ENCODE measurements around the gene ANKIB1. TPM values are rescaled to one million over a fixed set of nuclear protein-coding genes. Genes with fewer than 3 reads are reported as not detected.

Gene ANKIB1
- total RNA-seq, 1 experiment from 2014 or later: 83.8 TPM

- CTCF ChIA-PET: no interaction called here
- intact Hi-C loops (cut with micrococcal nuclease; ENCODE audit: unreplicated experiment): no loop called here
- Histone ChIP-seq H3K9me3 (ENCODE audit: control insufficient read depth, insufficient read depth, low read depth, low read length) (no peaks in the 10 kb centered on the region), H3K4me3 (ENCODE audit: low read depth in 2 of 2, low read length in 2 of 2) (no peak overlapping the region), H3K27ac (ENCODE audit: low read length) (no peak overlapping the region), H3K36me3 (ENCODE audit: control insufficient read depth, insufficient read depth, low read length) (peaks cover 5% of the 10 kb centered on the region; the same call in 1 of the 2 replicates), H3K4me1 (ENCODE audit: control insufficient read depth, insufficient read depth, low read length) (peaks cover 5% of the 10 kb centered on the region; the same call in 1 of the 2 replicates), H3K27me3 (ENCODE audit: control insufficient read depth, insufficient read depth, low read length) (no peaks in the 10 kb centered on the region)
- in situ Hi-C loops (cut with HindIII; ENCODE audit: low pct_unique_long_range_greater_than_20kb, low sequenced_read_pairs): no loop called here
- POLR2A ChIA-PET: interaction anchor here (0.6 kb wide), 1 partner anchor 11 kb away, joined by 6 read pairs; no protein-coding TSS in a partner anchor
- DNase-seq (ENCODE audit: low read depth, low spot score) (no peak), ATAC-seq (no peak)
- TF ChIP-seq TCF7L2 (IDR thresholded peaks at IDR 0.05; ENCODE audit: low read depth, low read length) (no peak), POLR2AphosphoS5 (IDR thresholded peaks at IDR 0.05; ENCODE audit: low read depth, low read length) (no peak), REST (IDR thresholded peaks at IDR 0.05; ENCODE audit: insufficient read depth in 1 of 2, low read depth in 2 of 2, low read length in 1 of 2) (no peak), CTCF (IDR thresholded peaks at IDR 0.05) (no peak), SIN3A (IDR thresholded peaks at IDR 0.05; ENCODE audit: borderline replicate concordance, insufficient read depth, low read depth, low read length) (no peak)
- no TSS peak for BruUV-seq (replicated peaks)
These were observed 51.2 kb downstream of the ANKIB1 start for GRCh38 chr7:92296880-92297445.

GRCh38 chr7:92297736-92298135 is 52.0 kb downstream of the ANKIB1 start:
- H3K36me3 ChIP-seq (ENCODE audit: control insufficient read depth, insufficient read depth, low read length): peaks cover 5% of the 10 kb centered on the region; the same call in 1 of the 2 replicates
- no peak overlapping the region for H3K27ac ChIP-seq (ENCODE audit: low read length)
- H3K27me3 ChIP-seq (ENCODE audit: control insufficient read depth, insufficient read depth, low read length): no peaks in the 10 kb centered on the region
- TF ChIP-seq REST (IDR thresholded peaks at IDR 0.05; ENCODE audit: insufficient read depth in 1 of 2, low read depth in 2 of 2, low read length in 1 of 2): no peak
- no peak for TF ChIP-seq CTCF (IDR thresholded peaks at IDR 0.05)
- no peak for TF ChIP-seq SIN3A (IDR thresholded peaks at IDR 0.05; ENCODE audit: borderline replicate concordance, insufficient read depth, low read depth, low read length)
- TF ChIP-seq POLR2AphosphoS5 (IDR thresholded peaks at IDR 0.05; ENCODE audit: low read depth, low read length): no peak
- no peak for TF ChIP-seq TCF7L2 (IDR thresholded peaks at IDR 0.05; ENCODE audit: low read depth, low read length)
- ATAC-seq: no peak
- intact Hi-C loops (cut with micrococcal nuclease; ENCODE audit: unreplicated experiment) (no loop called here), in situ Hi-C loops (cut with HindIII; ENCODE audit: low pct_unique_long_range_greater_than_20kb, low sequenced_read_pairs) (no loop called here)
- DNase-seq (ENCODE audit: low read depth, low spot score): no peak
- H3K4me1 ChIP-seq (ENCODE audit: control insufficient read depth, insufficient read depth, low read length): peaks cover 5% of the 10 kb centered on the region; the same call in 1 of the 2 replicates
- no TSS peak for BruUV-seq (replicated peaks)
- ChIA-PET POLR2A (no interaction called here), CTCF (no interaction called here)
- no peak overlapping the region for H3K4me3 ChIP-seq (ENCODE audit: low read depth in 2 of 2, low read length in 2 of 2)
- H3K9me3 ChIP-seq (ENCODE audit: control insufficient read depth, insufficient read depth, low read depth, low read length): no peaks in the 10 kb centered on the region
